ENCODE results near the gene MYPOP.

- TF ChIP-seq POLR2AphosphoS5 (IDR thresholded peaks at IDR 0.05; ENCODE audit: low read depth, low read length) = no peak
- no peak for TF ChIP-seq TAF1 (IDR thresholded peaks at IDR 0.05; ENCODE audit: low read depth, low read length)
- TF ChIP-seq POLR2A (IDR thresholded peaks at IDR 0.05; ENCODE audit: low read depth, low read length) = no peak
- no peak for TF ChIP-seq POU2F2 (IDR thresholded peaks at IDR 0.05; ENCODE audit: low read depth, low read length)
These were observed 50.2 kb downstream of the MYPOP start for GRCh38 chr19:45852145-45852750.
